MM.1S (cell line): ENCODE measurements around the gene PRSS12.

ENCODE experiments used
- DNase-seq: peaks from one replicate; pipeline ENCODE4 v3.0.0-alpha.2; 2015
- H2AFZ ChIP-seq: fragments of 300-600 bp; sonication (generic); 2 replicates; pipeline ENCODE4 v1.6.0; 2016; ENCODE audit warnings: antibody characterized with exemption, low read length
- H3F3A ChIP-seq: fragments of 300-600 bp; sonication (generic); 2 replicates; pipeline ENCODE4 v1.6.1; 2016; ENCODE audit warnings: mild to moderate bottlenecking, antibody characterized with exemption, low read length, moderate library complexity, mixed read lengths; ENCODE audit not compliant: insufficient read depth
- H3K27ac ChIP-seq: fragments of 300-600 bp; sonication (generic); 2 replicates; pipeline ENCODE4 v1.5.1; 2016; ENCODE audit warnings: mild to moderate bottlenecking, low read length
- H3K27me3 ChIP-seq: fragments of 300-600 bp; sonication (generic); replicated peaks from 2 replicates; pipeline ENCODE4 v1.6.0; 2016; ENCODE audit warnings: low read length; ENCODE audit not compliant: insufficient read depth
- H3K36me3 ChIP-seq: fragments of 300-600 bp; sonication (generic); replicated peaks from 2 replicates; pipeline ENCODE4 v1.6.1; 2016; ENCODE audit warnings: mild to moderate bottlenecking, low read length, mixed read lengths; ENCODE audit not compliant: insufficient read depth
- H3K4me1 ChIP-seq: fragments of 300-600 bp; sonication (generic); 2 replicates; pipeline ENCODE4 v1.6.1; 2016; ENCODE audit warnings: low read length, mixed read lengths
- H3K4me2 ChIP-seq: fragments of 300-600 bp; sonication (generic); 2 replicates; pipeline ENCODE4 v1.6.0; 2016; ENCODE audit warnings: low read depth, low read length
- H3K4me3 ChIP-seq: fragments of 300-600 bp; sonication (generic); 2 replicates; pipeline ENCODE4 v1.5.1; 2016; ENCODE audit warnings: low read length, mixed read lengths
- H3K79me2 ChIP-seq: fragments of 300-600 bp; sonication (generic); 2 replicates; pipeline ENCODE4 v1.6.1; 2016; ENCODE audit warnings: mixed run types, low read length, mixed read lengths
- H3K9ac ChIP-seq: fragments of 300-600 bp; sonication (generic); 2 replicates; pipeline ENCODE4 v1.6.1; 2016; ENCODE audit warnings: low read length, mixed read lengths
- H3K9me2 ChIP-seq: fragments of 300-600 bp; sonication (generic); replicated peaks from 2 replicates; pipeline ENCODE4 v1.6.1; 2016; ENCODE audit warnings: mild to moderate bottlenecking, low read length, mixed read lengths; ENCODE audit not compliant: insufficient read depth
- H3K9me3 ChIP-seq: fragments of 300-600 bp; sonication (generic); replicated peaks from 2 replicates; pipeline ENCODE4 v1.6.1; 2016; ENCODE audit warnings: mild to moderate bottlenecking, low read length, mixed read lengths; ENCODE audit not compliant: insufficient read depth
- H4K20me1 ChIP-seq: fragments of 300-600 bp; sonication (generic); 2 replicates; pipeline ENCODE4 v1.6.1; 2016; ENCODE audit warnings: mild to moderate bottlenecking, low read length, moderate library complexity, mixed read lengths; ENCODE audit not compliant: insufficient read depth
- CTCF ChIP-seq: fragments of 300-600 bp; sonication (generic); IDR thresholded peaks from 2 replicates; pipeline ENCODE4 v1.5.1; 2016; ENCODE audit warnings: antibody characterized with exemption, low read length, mixed read lengths
- EZH2 ChIP-seq: fragments of 300-600 bp; sonication (generic); optimal IDR thresholded peaks from 2 replicates; pipeline ENCODE3; 2017; ENCODE audit warnings: low read depth, mild to moderate bottlenecking, antibody characterized with exemption, low read length, mixed read lengths
- EZH2phosphoT487 ChIP-seq: fragments of 300-600 bp; sonication (generic); IDR thresholded peaks from 2 replicates; pipeline ENCODE4 v1.6.1; 2018; ENCODE audit warnings: antibody characterized with exemption, low read length

Gene PRSS12

GRCh38 chr4:118276580-118276979 is 76.2 kb downstream of the PRSS12 start:
- peaks cover 28% of the 10 kb centered on the region for H3K4me1 ChIP-seq
- no peaks in the 10 kb centered on the region for H3K9me2 ChIP-seq
- H3K27ac ChIP-seq, result no peak overlapping the region
- no peak overlapping the region for H3K4me3 ChIP-seq
- no peak overlapping the region for H3K4me2 ChIP-seq
- H3K79me2 ChIP-seq, result peaks cover 20% of the 10 kb centered on the region
- H3K9ac ChIP-seq, result no peak overlapping the region
- no peaks in the 10 kb centered on the region for H3K9me3 ChIP-seq
- no peaks in the 10 kb centered on the region; the same call in none of the 2 replicates for H3K36me3 ChIP-seq
- no peak for DNase-seq
- peaks cover 45% of the 10 kb centered on the region for H3F3A ChIP-seq
- no peak overlapping the region for H2AFZ ChIP-seq
- TF ChIP-seq EZH2 (no peak), CTCF (no peak), EZH2phosphoT487 (no peak)
- no peaks in the 10 kb centered on the region for H3K27me3 ChIP-seq
- 0 out of 2 replicates have a peak, but pooled peaks cover 5% of the 10 kb centered on the region for H4K20me1 ChIP-seq

- peaks cover under 1% of the 10 kb centered on the region for H3K79me2 ChIP-seq
- no peaks in the 10 kb centered on the region for H4K20me1 ChIP-seq
- H3K9ac ChIP-seq, result no peak overlapping the region
- no peaks in the 10 kb centered on the region for H3K27me3 ChIP-seq
- H2AFZ ChIP-seq, result no peak overlapping the region
- TF ChIP-seq EZH2 (no peak), EZH2phosphoT487 (no peak), CTCF (no peak)
- no peaks in the 10 kb centered on the region for H3K36me3 ChIP-seq
- no peaks in the 10 kb centered on the region for H3K9me2 ChIP-seq
- DNase-seq, result no peak
- H3K4me2 ChIP-seq, result no peak overlapping the region
- H3F3A ChIP-seq, result peaks cover 16% of the 10 kb centered on the region
- H3K27ac ChIP-seq, result no peak overlapping the region
- no peaks in the 10 kb centered on the region for H3K9me3 ChIP-seq
- peaks cover 19% of the 10 kb centered on the region for H3K4me1 ChIP-seq
- no peak overlapping the region for H3K4me3 ChIP-seq
These were observed 79.2 kb downstream of the PRSS12 start for GRCh38 chr4:118273642-118274041.

GRCh38 chr4:118271788-118272187 is 81.0 kb downstream of the PRSS12 start:
- Histone ChIP-seq H3K27me3 (no peaks in the 10 kb centered on the region), H2AFZ (no peak overlapping the region), H3K79me2 (no peaks in the 10 kb centered on the region), H3F3A (0 out of 2 replicates have a peak, but pooled peaks cover 3% of the 10 kb centered on the region), H3K9me2 (no peaks in the 10 kb centered on the region), H4K20me1 (no peaks in the 10 kb centered on the region), H3K4me3 (no peak overlapping the region), H3K4me2 (no peak overlapping the region), H3K27ac (no peak overlapping the region), H3K4me1 (peaks cover 8% of the 10 kb centered on the region; the same call in 1 of the 2 replicates), H3K9me3 (no peaks in the 10 kb centered on the region), H3K36me3 (no peaks in the 10 kb centered on the region), H3K9ac (no peak overlapping the region)
- TF ChIP-seq EZH2, result no peak
- no peak for TF ChIP-seq CTCF
- TF ChIP-seq EZH2phosphoT487, result no peak
- DNase-seq, result no peak
